ENCODE data around the gene PAGR1. TPM values are rescaled to one million over a fixed set of nuclear protein-coding genes. Genes with fewer than 3 reads are reported as not detected.
A peak's percentile ranks its signal among the peaks of the same experiment; 100 is the strongest.

Gene PAGR1
- total and polyA plus RNA-seq, 9 of the 15 experiments (the other 6 are each of a cell fraction or from before 2014, with no cell fraction given), result 1.4 to 58.2 (median 16.8) TPM

- no peak for TF ChIP-seq JUND (IDR thresholded peaks at IDR 0.05; ENCODE audit: borderline replicate concordance, low read depth, low read length)
- TF ChIP-seq JUND (tag; IDR thresholded peaks at IDR 0.05; ENCODE audit: borderline replicate concordance, low read depth, low read length), result no peak
- TF ChIP-seq SP2 (IDR thresholded peaks at IDR 0.05; ENCODE audit: extremely low read depth, low read depth, low read length, poor library complexity, severe bottlenecking), result no peak
- TF ChIP-seq UBTF (IDR thresholded peaks at IDR 0.05; ENCODE audit: borderline replicate concordance in 1 of 2, low read depth in 2 of 2, low read length in 2 of 2), result no peak
- TF ChIP-seq SNAPC5 (CRISPR knock-in tag; IDR thresholded peaks at IDR 0.05), result no peak
- TF ChIP-seq TCF7L2 (IDR thresholded peaks at IDR 0.05; ENCODE audit: low read depth, low read length), result no peak
- peak; percentile 72 for TF ChIP-seq C11orf30 (IDR thresholded peaks at IDR 0.05; ENCODE audit: low read depth)
- no peak for TF ChIP-seq VEZF1 (CRISPR knock-in tag; IDR thresholded peaks at IDR 0.05)
- TF ChIP-seq RFX5 (IDR thresholded peaks at IDR 0.05; ENCODE audit: low read depth, low read length), result no peak
- no peak for TF ChIP-seq MLX (CRISPR knock-in tag; conservative IDR thresholded peaks at IDR 0.05)
- TF ChIP-seq NCOA2 (IDR thresholded peaks at IDR 0.05; ENCODE audit: partially characterized antibody in 2 of 2), result no peak
- peak; percentile 33 for TF ChIP-seq CBFA2T2 (conservative IDR thresholded peaks at IDR 0.05)
- TF ChIP-seq HDAC2 (IDR thresholded peaks at IDR 0.05), result no peak
- no peak for TF ChIP-seq MEF2A (IDR thresholded peaks at IDR 0.05; ENCODE audit: control insufficient read depth, low read depth, low read length)
- TF ChIP-seq HDGF (IDR thresholded peaks at IDR 0.05), result no peak
- TF ChIP-seq ZNF780A (CRISPR knock-in tag; IDR thresholded peaks at IDR 0.05), result no peak
- peak; percentile 51; the same call in 1 of the 2 replicates for TF ChIP-seq POLR2G (IDR thresholded peaks at IDR 0.05; ENCODE audit: low read depth, low read length)
- TF ChIP-seq CCAR2 (IDR thresholded peaks at IDR 0.05; ENCODE audit: low read depth, low read length), result no peak
- no peak for TF ChIP-seq CXXC5 (CRISPR knock-in tag; IDR thresholded peaks at IDR 0.05)
- no peak for TF ChIP-seq HDAC8 (tag; IDR thresholded peaks at IDR 0.05)
- no peak for TF ChIP-seq U2AF1 (optimal IDR thresholded peaks at IDR 0.05; ENCODE audit: low read depth, low read length)
- TF ChIP-seq TSC22D4 (tag; IDR thresholded peaks at IDR 0.05), result no peak
- no peak for TF ChIP-seq HSF4 (CRISPR knock-in tag; IDR thresholded peaks at IDR 0.05; ENCODE audit: borderline replicate concordance)
- TF ChIP-seq NELFE (IDR thresholded peaks at IDR 0.05; ENCODE audit: insufficient read depth, insufficient read length), result no peak
Observed at GRCh38 chr16:29825145-29826044, 9.4 kb downstream of the PAGR1 start (continued).

Measured in K562 (cell line).